GM19025 (cell line): Measurements from ENCODE around the gene MRPS23.

ENCODE experiments used
- ATAC-seq: cut with Tn5 transposase; IDR thresholded peaks from one replicate; pipeline ENCODE4 v1.9.1; 2021; ENCODE audit warnings: mild to moderate bottlenecking, low read depth, moderate library complexity; ENCODE audit not compliant: unreplicated experiment

Gene MRPS23

GRCh38 chr17:57880086-57880456, 30.2 kb upstream of the MRPS23 start:
- ATAC-seq, result no peak

GRCh38 chr17:57879437-57880085, 29.7 kb upstream of the MRPS23 start:
- no peak for ATAC-seq

GRCh38 chr17:57877803-57878377, 28.0 kb upstream of the MRPS23 start:
- no peak for ATAC-seq

GRCh38 chr17:57876866-57877237, 27.0 kb upstream of the MRPS23 start:
- ATAC-seq, result no peak

- ATAC-seq, result no peak
Measured at GRCh38 chr17:57876023-57876865, 26.4 kb upstream of the MRPS23 start.

- no peak for ATAC-seq
Measured at GRCh38 chr17:57875290-57876022, 25.6 kb upstream of the MRPS23 start.

- ATAC-seq, result no peak
Measured at GRCh38 chr17:57874434-57875289, 24.8 kb upstream of the MRPS23 start.

GRCh38 chr17:57874058-57874419, 24.2 kb upstream of the MRPS23 start:
- ATAC-seq, result no peak

- no peak for ATAC-seq
Measured at GRCh38 chr17:57873261-57874057, 23.6 kb upstream of the MRPS23 start.

- no peak for ATAC-seq
Measured at GRCh38 chr17:57872536-57872935, 22.7 kb upstream of the MRPS23 start.

- ATAC-seq, result no peak
Measured at GRCh38 chr17:57871863-57872262, 22.0 kb upstream of the MRPS23 start.

GRCh38 chr17:57871155-57871554, 21.3 kb upstream of the MRPS23 start:
- ATAC-seq, result no peak

- ATAC-seq, result no peak
Measured at GRCh38 chr17:57870283-57870635, 20.4 kb upstream of the MRPS23 start.

- ATAC-seq, result no peak
Measured at GRCh38 chr17:57869617-57870282, 19.9 kb upstream of the MRPS23 start.

GRCh38 chr17:57868910-57869616, 19.2 kb upstream of the MRPS23 start:
- ATAC-seq, result no peak

GRCh38 chr17:57868007-57868909, 18.4 kb upstream of the MRPS23 start:
- no peak for ATAC-seq

- no peak for ATAC-seq
Measured at GRCh38 chr17:57867126-57867525, 17.3 kb upstream of the MRPS23 start.
